GM18499 (cell line): ENCODE measurements around the gene B3GNT4.
"Not testable (repeated sequence)": the region's sequence is repeated elsewhere in the genome, so short reads cannot be mapped to it uniquely, and the experiment has no call there.

ENCODE experiments used
- ATAC-seq: cut with Tn5 transposase; IDR thresholded peaks from one replicate; pipeline ENCODE4 v1.9.1; 2021; ENCODE audit warnings: moderate number of reproducible peaks; ENCODE audit not compliant: insufficient read depth, unreplicated experiment

Gene B3GNT4

DNA sequence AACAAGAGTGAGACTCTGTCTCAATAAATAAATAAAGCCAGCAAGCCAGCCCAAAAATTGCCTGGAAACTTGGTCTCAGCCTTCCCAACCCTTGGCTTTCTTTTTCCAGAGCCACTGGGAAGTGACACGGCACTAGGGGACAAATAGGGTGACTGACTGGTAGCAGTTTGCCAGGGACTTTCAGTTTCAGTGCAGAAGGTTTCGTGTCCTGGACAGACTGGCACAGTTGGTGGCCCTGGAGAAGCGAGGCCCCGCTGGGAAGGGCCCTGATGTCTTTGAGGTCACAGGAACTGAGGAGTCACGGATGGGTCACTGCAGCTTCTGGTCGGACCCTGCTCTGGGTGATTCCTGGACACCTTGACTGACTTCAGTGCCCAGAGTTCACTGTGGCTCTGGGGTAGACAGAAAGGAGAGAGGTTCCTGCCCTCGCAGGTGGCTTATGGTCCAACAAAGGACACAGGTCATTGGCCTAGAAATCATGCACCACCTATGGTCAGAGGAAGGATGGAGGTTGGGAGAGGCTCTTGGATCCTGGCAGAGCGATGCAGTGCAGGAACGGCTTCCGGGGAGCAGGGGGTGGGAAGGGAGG lies 17.9 kb upstream of the B3GNT4 start:
- ATAC-seq = no peak

DNA sequence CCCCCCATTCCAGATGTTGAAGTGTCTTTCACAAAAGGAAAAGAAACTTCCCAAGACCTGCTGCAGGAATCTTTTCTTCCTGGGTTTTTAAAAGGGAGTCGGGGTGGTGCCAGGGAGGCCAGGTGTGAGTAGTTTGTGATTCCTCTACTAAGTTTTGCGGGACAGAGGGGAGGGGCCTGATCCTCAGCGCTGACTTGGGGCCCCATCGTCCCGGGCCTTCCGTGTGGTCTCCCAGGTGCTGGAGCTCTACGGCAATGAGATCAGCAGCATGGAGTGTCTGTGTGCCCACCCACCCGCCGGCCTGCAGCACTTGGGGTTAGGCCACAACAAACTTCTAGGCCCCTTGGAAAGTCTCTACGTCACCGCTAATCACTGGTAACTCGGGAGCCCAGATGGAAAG lies 16.0 kb upstream of the B3GNT4 start:
- no peak for ATAC-seq

DNA sequence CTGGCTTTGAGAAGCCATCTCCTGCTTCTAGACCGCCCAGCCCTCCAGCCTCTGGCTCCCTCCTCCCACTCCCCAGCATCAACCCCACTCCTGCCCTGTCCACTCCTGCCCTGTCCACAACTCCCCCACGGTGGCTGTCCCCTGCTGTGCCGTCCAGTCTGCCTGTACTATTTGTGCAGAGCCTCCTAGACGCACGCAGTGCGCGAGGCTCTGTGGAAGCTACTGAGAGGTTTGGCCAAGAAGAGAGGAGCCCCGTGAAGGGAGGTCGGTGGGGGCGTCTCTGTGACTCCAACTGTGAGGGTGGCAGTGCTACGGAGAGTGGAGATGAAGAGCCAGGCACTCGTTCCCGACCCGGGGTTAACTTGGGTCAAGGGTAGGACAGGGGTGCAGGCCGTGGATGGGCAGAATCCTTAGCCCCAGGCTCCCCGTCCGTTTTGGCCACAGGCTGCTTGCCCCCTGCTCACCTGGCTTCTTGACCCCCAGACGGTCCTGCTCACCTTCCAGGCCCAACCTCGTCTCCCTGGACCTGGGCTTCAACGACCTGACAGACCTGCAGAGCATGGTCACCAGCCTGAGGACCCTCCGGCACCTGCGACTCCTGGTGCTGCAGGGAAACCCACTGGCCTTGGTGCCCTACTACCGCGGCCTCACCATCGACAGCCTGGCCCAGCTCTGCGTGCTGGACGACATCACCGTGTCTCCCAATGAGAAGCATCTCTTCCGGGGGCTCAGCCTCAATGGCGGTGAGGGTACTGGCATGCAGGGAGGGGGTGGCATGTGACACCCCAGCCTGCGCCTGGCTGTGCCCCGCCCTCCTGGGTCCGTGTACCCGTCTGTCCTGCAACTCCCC lies 13.7 kb upstream of the B3GNT4 start:
- no peak for ATAC-seq

DNA sequence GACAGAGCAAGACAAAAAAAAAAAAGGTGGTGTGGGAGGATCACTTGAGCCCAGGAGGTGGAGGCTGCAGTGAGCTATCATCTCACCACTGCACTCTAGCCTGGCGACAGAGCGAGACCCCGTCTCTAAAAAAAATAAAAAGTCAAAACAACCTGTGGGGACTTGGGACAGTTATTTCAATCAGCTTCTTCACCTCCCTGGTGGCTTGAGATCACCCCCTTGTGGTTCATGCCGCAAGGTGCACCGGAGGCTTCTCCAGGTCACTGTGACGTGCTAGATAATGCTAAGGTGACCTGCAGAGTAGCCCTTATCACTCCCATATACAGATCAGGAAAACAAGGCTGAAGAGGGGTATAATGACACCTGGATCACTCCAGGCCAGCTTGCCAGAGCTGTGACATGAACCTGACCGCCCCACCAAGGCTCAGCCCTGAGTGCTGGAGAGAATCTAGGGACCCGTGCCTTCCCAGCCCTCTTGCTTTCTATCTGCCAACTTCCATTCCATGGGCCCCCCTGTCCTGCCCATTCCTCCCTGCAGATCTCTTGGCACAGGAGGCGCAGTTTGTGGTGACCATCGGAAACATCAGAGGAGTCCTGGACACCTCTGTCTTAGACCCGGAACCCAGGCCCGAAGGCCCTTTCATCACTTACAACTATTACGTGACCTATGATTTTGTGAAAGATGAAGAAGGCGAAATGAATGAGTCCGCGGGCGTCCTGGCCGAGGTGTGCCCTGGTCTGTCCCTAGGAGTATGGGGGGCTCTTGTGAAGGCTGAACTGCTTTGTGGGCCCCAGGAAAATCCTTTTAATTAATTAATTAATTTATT lies 12.5 kb upstream of the B3GNT4 start:
- no peak for ATAC-seq

DNA sequence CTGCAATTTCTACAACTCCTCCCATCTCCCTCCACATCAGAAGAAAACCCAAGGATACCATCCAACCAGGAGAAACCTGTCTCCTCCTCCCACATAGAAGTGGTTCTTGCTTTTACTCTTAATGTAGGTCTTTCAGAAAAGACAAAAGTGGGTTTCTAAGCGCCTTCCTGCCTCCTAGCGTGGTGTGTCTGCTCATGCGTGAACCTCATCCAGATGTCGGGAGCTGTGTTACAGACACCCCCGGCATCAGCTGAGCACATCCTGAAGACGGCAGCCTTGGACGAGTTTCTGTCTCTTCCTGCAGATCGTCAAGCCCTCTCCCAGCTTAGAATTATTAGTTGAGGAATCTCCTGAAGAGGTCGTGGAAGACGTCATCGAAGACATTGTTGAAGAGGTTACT lies 11.1 kb upstream of the B3GNT4 start:
- ATAC-seq = no peak

DNA sequence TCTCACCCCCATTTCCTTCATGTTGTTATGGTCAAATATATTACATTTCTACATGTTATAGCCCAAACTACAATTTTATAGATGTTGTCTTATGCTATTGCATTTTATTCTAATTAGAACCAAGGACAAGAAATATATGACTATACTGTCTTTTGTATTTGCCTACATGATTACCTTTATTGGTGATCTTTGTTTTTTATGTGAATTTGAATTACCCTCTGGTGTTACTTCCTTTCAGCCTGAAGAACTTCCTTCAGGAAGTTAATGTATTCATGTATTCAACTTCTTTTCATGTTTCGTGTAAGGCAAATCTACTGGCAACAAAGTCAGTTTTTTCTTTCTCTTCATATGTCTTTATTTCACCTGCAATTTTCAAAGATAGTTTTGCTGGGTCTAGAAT lies 8.7 kb upstream of the B3GNT4 start:
- ATAC-seq = no peak

DNA sequence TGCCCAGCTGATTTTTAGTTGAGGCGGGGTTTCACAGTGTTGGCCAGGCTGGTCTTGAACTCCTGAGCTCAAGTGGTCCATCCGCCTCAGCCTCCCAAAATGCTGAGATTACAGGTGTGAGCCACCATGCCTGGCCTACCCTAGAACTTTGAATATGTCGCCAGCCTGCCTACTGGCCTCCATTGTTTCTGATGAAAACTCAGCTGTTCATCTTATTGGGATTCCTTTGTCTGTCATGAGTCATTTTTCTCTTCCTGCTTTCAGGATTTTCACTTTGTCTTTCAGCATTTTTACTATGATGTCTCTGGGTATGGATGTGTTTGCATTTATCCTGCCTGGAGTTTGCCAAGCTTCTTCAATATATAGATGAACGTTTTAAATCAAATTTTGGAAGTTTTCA lies 8.1 kb upstream of the B3GNT4 start:
- ATAC-seq = no peak

DNA sequence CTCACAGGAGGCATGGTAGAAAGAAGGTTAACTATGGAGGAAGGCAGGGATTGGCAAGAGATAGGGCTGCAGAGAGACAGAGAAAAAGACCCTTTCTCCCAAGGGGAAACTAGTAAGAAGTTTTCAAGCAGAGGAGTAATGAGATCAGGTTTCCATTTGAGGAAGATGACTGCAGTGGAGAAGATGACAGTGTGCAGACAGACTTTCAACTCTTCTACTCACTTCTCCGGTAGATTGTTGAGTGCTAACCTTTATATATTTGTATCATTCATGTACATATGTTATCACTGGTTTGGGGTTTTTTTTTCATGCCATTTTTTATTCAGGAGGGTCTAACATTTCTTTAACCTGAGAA lies 5.9 kb upstream of the B3GNT4 start:
- no peak for ATAC-seq

DNA sequence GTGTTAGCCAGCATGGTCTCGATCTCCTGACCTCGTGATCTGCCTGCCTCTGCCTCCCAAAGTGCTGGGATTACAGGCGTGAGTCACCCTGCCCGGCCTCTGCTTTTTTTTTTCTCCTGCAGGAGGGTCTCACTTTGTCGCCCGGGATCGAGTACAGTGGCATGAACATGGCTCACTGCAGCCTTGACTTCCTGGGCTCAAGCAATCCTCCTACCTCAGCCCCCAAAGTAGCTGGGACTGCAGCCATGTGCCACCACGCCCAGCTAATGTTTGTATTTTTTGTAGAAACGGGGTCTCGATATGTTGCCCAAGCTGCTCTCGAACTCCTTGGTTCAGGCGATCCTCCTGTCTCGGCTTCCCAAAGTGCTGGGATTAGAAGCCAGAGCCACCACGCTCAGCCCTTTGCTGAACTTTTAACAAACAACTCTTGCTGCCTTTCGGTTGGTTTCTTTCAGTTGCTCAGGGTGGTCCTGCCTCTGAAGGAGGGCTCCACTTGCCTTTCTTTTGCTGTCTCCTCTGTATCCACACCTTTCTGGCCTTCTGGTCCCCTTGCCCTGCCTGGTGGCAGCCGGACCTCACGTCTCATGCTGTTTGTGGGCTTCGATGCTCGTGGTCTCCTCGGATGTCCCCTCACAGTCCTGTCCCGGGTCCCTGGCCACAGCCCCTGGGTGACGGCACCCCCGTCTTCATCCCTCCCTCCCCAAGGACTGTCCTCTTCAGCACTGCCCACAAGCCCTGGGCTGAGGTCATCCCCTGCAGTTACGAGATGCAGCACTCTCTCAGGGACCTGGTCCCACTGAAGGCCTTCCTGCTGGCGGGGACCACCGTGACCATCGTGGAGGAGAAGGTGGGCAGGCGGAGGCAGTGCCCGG lies 3.8 kb upstream of the B3GNT4 start:
- no peak for ATAC-seq

DNA sequence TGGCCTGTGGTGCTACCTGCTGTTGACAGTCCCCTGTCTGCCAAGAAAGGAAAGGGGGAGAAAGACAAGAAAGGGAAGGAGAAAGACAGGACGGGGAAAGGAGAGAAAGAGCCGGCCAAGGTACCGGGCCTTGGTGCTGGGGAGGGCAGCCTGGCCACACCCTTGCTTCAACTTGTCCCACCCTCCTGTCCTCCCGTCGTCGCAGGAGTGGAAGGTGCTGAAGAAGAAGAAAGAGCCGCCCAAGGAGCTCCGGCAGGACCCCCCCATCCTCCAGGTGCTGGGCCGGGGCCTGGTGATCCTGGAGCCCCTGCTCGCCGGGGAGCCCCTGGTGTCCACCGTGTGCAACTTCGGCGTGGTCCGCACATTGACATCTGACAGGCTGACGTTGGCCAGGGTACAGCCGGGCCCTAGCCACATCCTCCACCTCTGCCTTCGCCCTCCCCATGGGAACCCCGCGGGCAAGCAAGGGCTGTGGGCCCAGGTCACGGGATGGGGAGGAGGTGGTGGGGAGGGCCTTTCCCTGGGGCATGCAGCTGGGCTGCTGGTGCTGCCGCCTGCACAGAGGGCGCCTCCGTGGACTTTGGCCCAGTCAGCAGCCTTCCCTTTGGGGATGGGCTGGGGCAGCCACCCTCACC lies 2.9 kb upstream of the B3GNT4 start:
- no peak for ATAC-seq

DNA sequence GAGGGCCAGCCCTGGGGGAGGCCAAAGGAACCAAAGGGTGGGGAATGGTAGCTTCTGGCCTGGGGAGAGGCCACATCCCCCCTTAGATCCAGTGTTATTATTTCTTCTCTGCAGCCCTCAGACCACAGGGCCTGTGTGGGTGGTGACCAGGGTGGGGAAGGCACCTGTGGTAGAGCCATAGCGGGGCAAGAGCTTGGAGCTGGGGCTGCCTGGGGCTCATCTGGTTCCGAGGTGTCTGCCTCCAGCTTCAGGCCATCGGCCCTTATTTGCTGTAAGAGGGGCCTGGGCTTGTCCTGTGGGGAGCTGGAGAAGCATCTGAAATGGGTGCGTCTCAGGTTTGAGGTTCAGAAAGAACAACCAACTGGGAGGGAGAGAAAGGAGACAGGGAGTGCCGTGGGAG lies 2.1 kb upstream of the B3GNT4 start:
- ATAC-seq = no peak

DNA sequence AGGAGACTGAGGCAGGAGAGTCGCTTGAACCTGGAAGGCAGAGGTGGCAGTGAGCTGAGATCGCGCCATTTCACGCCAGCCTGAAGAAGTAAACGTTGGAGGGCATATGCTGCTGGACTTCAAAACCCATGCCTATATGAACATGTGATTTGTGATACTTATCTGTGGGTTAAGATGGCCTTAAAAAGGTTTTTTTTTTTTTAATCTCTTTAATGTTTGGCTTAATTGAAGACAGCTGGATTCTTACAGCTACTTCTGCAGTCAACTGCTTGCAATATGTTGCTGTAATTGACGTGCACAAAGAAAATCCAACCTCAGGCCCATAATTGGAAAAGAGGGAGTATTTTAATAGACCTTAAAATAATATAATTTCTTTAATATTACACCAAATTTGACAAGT lies 1.5 kb upstream of the B3GNT4 start:
- no peak for ATAC-seq

DNA sequence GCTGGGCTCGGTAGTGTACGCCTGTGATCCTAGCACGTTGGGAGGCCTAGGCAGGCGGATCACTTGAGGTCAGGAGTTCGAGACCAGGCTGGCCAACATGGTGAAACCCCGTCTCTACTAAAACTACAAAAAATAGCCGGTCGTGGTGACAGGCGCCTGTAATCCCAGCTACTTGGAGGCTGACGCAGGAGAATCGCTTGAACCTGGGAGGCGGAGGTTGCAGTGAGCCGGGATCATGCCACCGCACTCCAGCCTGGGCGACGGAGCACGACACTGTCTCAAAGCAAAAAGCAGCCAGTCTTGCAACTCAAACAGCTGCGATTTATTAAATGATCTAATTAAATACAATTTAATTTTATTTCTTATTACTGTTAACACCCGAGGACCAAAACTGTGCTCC lies 698 bp upstream of the B3GNT4 start:
- ATAC-seq = not testable (repeated sequence)

DNA sequence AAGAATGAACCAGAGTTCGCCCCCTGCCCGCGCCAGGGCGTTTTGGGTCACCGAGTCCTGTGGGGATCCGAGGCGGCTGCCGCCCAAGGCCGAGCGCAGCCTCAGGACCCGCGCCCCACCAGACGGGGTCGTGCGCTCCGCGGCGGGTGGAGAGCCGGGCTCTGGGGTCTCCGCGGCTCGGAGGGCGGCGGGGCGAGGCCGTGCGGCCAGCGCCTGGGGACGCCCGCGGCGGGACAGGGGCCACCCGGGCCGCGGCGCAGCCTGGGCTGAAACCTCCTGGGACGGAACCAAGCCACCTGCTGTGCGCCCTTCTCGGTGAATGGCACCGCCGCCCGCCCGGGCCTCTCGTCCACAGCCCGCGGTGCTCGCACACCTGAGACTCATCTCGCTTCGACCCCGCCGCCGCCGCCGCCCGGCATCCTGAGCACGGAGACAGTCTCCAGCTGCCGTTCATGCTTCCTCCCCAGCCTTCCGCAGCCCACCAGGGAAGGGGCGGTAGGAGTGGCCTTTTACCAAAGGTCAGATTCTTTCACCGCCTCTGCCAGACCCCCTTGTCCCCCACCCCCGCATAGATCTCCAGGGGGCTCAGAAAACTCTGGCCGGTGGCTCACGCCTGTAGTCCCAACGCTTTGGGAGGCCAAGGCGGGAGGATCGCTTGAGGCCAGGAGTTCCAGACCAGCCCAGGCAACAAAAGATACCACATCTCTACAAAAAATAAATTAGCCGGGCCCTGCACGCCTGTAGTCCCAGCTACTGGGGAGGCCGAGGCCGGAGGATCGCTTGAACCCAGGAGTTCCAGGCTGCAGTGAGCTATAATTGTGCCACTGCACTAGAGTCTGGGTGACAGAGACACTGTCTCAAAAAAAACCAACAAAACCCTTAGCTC lies 901 bp downstream of the B3GNT4 start:
- ATAC-seq = no peak

DNA sequence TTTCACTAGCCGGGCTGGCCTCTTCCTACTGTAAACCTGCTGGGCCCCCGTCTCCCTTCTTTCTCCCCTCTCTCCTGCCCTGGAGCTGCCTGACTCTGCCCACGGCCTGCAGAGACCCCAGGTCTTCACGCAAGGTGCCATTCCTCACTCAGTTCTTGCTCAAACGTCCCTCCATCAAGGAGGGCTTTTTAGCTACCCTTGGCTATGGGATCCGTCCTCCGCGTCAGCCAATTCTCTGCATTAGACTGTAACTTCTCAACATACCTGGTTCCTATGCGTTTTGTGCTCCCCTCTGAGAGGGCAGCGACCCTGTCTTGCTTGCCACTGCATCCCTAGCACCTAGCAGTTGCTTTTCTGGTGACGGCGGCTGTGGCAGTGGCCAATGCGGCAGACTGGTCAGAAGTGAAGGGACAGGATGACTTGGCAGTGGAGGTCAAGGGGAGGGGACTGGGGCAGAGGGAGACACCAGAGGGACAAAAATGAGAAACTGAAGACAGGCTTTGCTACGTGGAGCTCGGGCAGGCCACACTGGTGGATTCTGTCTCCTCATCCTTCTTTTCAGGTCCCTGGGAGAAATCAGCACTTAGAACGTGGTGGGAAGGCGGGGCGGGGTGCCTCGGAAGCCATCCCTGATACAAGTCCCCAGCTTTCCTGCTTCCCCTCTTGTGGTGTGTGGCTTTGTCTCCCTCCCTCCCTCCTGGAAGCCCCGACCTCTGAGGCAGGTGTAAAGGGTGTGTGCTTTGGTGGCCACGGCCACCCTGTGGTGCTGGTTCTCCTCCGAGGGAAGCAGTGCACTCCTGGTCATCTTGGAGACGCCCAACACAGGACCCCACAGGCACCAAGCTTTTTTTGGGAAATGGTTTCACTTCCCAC lies 1.8 kb downstream of the B3GNT4 start:
- ATAC-seq = no peak

DNA sequence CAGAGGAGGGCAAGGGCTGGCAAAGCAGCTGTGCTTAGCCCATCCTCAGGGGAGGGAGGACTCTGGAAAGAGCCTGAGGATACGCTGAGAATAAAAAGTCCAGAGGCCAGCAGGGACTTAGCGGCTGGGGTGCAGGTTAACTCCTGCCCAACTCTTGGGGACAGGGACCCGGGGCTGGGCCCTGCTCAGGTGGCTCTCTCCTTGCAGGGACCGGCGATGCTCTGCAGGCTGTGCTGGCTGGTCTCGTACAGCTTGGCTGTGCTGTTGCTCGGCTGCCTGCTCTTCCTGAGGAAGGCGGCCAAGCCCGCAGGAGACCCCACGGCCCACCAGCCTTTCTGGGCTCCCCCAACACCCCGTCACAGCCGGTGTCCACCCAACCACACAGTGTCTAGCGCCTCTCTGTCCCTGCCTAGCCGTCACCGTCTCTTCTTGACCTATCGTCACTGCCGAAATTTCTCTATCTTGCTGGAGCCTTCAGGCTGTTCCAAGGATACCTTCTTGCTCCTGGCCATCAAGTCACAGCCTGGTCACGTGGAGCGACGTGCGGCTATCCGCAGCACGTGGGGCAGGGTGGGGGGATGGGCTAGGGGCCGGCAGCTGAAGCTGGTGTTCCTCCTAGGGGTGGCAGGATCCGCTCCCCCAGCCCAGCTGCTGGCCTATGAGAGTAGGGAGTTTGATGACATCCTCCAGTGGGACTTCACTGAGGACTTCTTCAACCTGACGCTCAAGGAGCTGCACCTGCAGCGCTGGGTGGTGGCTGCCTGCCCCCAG lies 2.8 kb downstream of the B3GNT4 start:
- no peak for ATAC-seq

DNA sequence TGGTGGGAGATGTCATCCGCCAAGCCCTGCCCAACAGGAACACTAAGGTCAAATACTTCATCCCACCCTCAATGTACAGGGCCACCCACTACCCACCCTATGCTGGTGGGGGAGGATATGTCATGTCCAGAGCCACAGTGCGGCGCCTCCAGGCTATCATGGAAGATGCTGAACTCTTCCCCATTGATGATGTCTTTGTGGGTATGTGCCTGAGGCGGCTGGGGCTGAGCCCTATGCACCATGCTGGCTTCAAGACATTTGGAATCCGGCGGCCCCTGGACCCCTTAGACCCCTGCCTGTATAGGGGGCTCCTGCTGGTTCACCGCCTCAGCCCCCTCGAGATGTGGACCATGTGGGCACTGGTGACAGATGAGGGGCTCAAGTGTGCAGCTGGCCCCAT lies 3.5 kb downstream of the B3GNT4 start:
- ATAC-seq = no peak
